Prostate gland (tissue), 2 donors: Measurements from ENCODE around the gene CHD5. TPM values are rescaled to one million over a fixed set of nuclear protein-coding genes. Genes with fewer than 3 reads are reported as not detected.

Experiments used
- DNase-seq: peaks from one replicate; pipeline ENCODE4 v3.0.0-alpha.2; 2019; ENCODE audit warnings: low spot score
- H3K27ac ChIP-seq, 2 donors: fragments of 200-600 bp; sonication (generic); 2 replicates each; pipeline ENCODE4 v1.5.1; 2017 to 2019
- H3K27me3 ChIP-seq: fragments of 200-600 bp; sonication (generic); replicated peaks from 2 replicates; pipeline ENCODE4 v1.5.1; 2019; ENCODE audit not compliant: insufficient read depth
- H3K36me3 ChIP-seq, 2 donors: fragments of 200-600 bp; sonication (generic); 1 replicate in 1 of 2; 2 replicates in 1 of 2; pipeline versions ENCODE4 v1.5.1 to v1.8.1; 2017 to 2019
- H3K4me1 ChIP-seq: fragments of 200-600 bp; sonication (generic); replicated peaks from 2 replicates; pipeline ENCODE4 v1.5.1; 2019
- H3K4me3 ChIP-seq, 2 donors: fragments of 200-600 bp; sonication (generic); 2 replicates each; pipeline ENCODE4 v1.5.1; 2017 to 2019
- H3K9me3 ChIP-seq: fragments of 200-600 bp; sonication (generic); 2 replicates; pipeline ENCODE4 v1.5.1; 2017
- CTCF ChIP-seq, 4 experiments: fragments of 200-600 bp in 2 of 4; fragments of 450-650 bp in 2 of 4; sonication (generic) in 2 of 4; IDR thresholded peaks; 1 replicate in 3 of 4; 2 replicates in 1 of 4; pipeline ENCODE4 v1.5.1; 2016 to 2019; ENCODE audit warnings: antibody characterized with exemption in 4 of 4, mild to moderate bottlenecking in 2 of 4, moderate library complexity in 2 of 4
- POLR2A ChIP-seq: fragments of 450-650 bp; IDR thresholded peaks from one replicate; pipeline ENCODE4 v1.6.1; 2016; ENCODE audit warnings: antibody characterized with exemption, mild to moderate bottlenecking
- POLR2AphosphoS5 ChIP-seq: sonication (generic); formaldehyde crosslinking; IDR thresholded peaks from one replicate; pipeline ENCODE4 v1.6.1; 2017; ENCODE audit warnings: antibody characterized with exemption
- WGBS: methylation state at CpG from one replicate; pipeline ENCODE4 v1.1.5; 2018; 5-methylcytosine and 5-hydroxymethylcytosine counted together
- intact Hi-C: fragments of 100-400 bp; cut with DNase I; formaldehyde crosslinking; loops from one replicate; pipeline ENCODE4 v1.14.2; 2022
- total RNA-seq, 2 donors: library from RNA; depleted of rRNA; stranded (reverse); fragments of >200 nt; gene quantifications; one replicate each; pipeline ENCODE4 v1.1.0, GENCODE V29; 2016

The CHD5 gene
- total RNA-seq, 2 donors from 2014 or later, result 4.9 to 17.0 TPM

DNA sequence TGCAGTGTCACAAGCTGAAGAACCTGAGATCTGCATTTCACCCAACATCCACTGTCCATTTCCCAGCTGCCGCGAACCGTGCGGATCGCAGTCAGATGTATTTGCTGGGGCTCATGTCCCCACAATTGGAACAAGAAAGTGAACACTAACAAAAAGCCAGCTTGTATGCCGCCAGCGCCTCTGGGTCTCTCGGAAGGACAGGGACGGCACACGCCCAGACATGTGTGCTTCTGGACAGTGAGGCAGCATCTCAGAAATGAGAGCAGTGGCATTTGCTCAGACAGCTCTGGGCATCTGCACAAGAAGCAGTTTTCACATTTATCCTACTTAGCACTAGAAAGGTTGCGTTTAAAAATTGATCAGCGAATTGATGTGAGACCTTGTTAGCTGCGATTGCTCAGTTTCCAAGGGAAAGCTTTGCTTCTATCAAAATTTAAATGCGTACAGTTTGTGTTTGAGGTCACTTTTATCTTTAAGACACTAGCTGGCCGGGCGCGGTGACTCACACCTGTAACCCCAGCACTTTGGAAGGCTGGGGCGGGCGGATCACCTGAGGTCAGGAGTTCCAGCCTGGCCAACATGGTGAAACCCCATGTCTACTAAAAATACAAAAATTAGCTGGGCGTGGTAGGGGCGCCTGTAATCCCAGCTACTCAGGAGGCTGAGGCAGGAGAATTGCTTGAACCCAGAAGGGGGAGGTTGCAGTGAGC lies 105.8 kb downstream of the CHD5 start:
- TF ChIP-seq CTCF (IDR thresholded peaks at IDR 0.05), result no peak
- TF ChIP-seq POLR2A, result no peak
- TF ChIP-seq POLR2AphosphoS5, result no peak
- H3K27ac ChIP-seq, result no peak overlapping the region
- intact Hi-C loops, result no loop called here
- H3K4me3 ChIP-seq, result no peak overlapping the region
- no peaks in the 10 kb centered on the region for H3K4me1 ChIP-seq
- H3K27me3 ChIP-seq, result peaks cover 3% of the 10 kb centered on the region
- H3K9me3 ChIP-seq, result no peaks in the 10 kb centered on the region
- WGBS, result 74% methylated on average over 21 of the region's 21 CpGs
- DNase-seq, result no peak
- H3K36me3 ChIP-seq, result no peaks in the 10 kb centered on the region

GRCh38 chr1:6073480-6074053 lies 106.6 kb downstream of the CHD5 start:
- 74% methylated on average over 11 of the region's 15 CpGs for WGBS
- no peaks in the 10 kb centered on the region for H3K9me3 ChIP-seq
- no peak overlapping the region for H3K27ac ChIP-seq
- no peak overlapping the region for H3K4me3 ChIP-seq
- no peak for TF ChIP-seq POLR2A
- DNase-seq, result no peak
- H3K4me1 ChIP-seq, result no peaks in the 10 kb centered on the region
- intact Hi-C loops, result no loop called here
- H3K36me3 ChIP-seq, result no peaks in the 10 kb centered on the region
- peaks cover 3% of the 10 kb centered on the region for H3K27me3 ChIP-seq

DNA sequence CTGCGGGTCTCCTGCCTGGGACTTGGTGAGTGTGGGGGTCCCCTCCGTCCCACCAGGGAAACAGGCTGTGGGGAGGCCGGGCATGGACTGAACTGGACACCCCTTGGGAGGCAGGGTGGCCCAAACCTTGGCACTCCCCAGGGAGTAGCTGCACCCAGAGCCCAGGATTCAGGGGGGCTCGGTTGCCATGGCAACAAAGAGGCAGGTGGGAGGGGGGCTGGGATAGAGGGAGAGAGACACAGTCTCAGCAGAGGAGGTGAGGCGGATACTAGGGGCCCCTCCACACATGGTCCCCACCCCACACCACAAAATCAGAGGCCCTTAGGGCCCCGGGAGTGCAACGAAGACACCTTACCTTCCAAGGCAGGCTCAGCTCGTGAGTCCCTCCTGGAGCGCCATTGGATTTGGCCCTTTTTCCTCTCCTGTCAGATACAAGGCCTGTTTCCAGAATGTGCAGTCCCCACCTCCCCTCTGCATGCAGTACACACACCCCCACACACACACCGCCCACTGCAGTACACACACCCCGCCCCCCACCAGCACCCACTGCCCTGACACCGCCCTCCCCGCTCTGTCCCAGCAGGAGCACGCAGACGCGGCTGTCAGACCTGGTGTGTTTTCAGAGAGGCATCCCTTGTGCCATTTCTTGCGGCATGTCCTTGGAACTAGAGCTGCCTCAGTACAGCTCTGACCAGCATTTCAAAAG lies 107.2 kb downstream of the CHD5 start:
- TF ChIP-seq POLR2A, result no peak
- TF ChIP-seq CTCF (IDR thresholded peaks at IDR 0.05), result no peak
- TF ChIP-seq POLR2AphosphoS5, result no peak
- Histone ChIP-seq H3K27ac (no peak overlapping the region), H3K4me3 (no peak overlapping the region), H3K36me3 (no peaks in the 10 kb centered on the region), H3K27me3 (peaks cover 3% of the 10 kb centered on the region), H3K4me1 (no peaks in the 10 kb centered on the region), H3K9me3 (no peaks in the 10 kb centered on the region)
- intact Hi-C loops, result no loop called here
- no peak for DNase-seq
- 69% methylated on average over 16 of the region's 17 CpGs for WGBS

DNA sequence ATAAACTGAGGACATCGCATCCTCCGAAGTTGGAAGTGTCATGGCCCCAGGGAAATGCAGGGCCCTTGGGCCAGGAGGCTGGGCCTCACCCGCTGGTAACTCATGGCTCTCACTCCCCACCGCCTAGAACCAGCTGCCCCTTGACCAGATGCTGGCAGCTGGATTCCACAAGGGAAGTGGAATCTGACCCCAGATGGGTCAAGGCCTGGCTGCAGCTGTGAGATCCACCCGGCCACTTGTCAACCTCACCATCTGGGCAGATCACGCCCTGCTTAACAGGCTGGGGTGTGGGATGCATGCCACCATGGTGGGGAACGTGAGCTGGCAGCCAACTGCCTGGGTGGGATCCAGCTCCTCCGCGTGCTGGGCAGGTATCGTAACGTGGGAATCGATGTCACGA lies 108.9 kb downstream of the CHD5 start:
- Histone ChIP-seq H3K36me3 (no peaks in the 10 kb centered on the region), H3K4me1 (no peaks in the 10 kb centered on the region), H3K27ac (no peak overlapping the region), H3K9me3 (no peaks in the 10 kb centered on the region), H3K4me3 (no peak overlapping the region), H3K27me3 (peaks cover 3% of the 10 kb centered on the region)
- TF ChIP-seq CTCF (IDR thresholded peaks at IDR 0.05) (no peak), POLR2A (no peak), POLR2AphosphoS5 (no peak)
- intact Hi-C loops, result no loop called here
- WGBS, result 90% methylated on average over 6 of the region's 13 CpGs
- DNase-seq, result no peak

DNA sequence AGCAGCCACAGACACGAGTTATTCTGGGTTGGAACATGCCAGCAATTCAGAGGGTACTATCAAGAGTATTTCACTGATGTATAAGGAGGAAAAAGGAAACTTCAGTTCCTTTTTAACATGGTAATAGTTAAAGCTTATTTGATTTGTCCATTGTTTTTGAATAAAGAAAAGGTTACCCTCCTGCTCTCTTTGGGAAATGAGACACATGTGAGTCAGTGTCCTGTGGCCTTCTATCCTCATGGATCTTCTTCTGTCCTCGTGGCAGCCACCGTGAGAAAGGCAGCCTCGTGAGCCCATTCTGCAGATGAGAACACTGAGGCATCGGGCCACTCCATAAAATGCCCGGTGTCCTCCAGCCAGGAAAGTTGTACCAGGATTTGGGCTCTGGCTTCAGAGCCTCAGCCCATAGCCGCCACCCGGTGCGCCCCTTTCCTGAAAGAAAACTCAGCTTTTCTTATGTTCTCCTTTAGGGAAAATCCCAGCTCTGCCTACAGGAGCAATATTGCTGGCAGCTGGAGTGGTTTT lies 109.6 kb downstream of the CHD5 start:
- intact Hi-C loops, result no loop called here
- Histone ChIP-seq H3K27me3 (peaks cover 3% of the 10 kb centered on the region), H3K9me3 (no peaks in the 10 kb centered on the region), H3K4me1 (no peaks in the 10 kb centered on the region), H3K27ac (no peak overlapping the region), H3K36me3 (no peaks in the 10 kb centered on the region), H3K4me3 (no peak overlapping the region)
- DNase-seq, result no peak
- 89% methylated on average over 9 of the region's 9 CpGs for WGBS
- no peak for TF ChIP-seq POLR2A
- TF ChIP-seq POLR2AphosphoS5, result no peak
- no peak for TF ChIP-seq CTCF (IDR thresholded peaks at IDR 0.05)
